Vagina (tissue), 2 donors: Measurements from ENCODE around the gene EARS2.

Experiments
- POLR2A ChIP-seq, 2 donors: fragments of 450-650 bp; IDR thresholded peaks; one replicate each; pipeline ENCODE4 v1.6.1; 2017; ENCODE audit warnings: antibody characterized with exemption in 2 of 2, mild to moderate bottlenecking in 2 of 2, moderate library complexity in 2 of 2
- POLR2AphosphoS5 ChIP-seq, 2 donors: sonication (generic); formaldehyde crosslinking; IDR thresholded peaks; one replicate each; pipeline ENCODE4 v1.9.0; 2017; ENCODE audit warnings: antibody characterized with exemption in 2 of 2, mild to moderate bottlenecking in 2 of 2, low read depth in 1 of 2; ENCODE audit not compliant: insufficient read depth in 1 of 2
- TF ChIP-seq, protein P1 (sequence below), 3 experiments: fragments of 450-650 bp in 2 of 3; fragments of 200-600 bp in 1 of 3; sonication (generic) in 1 of 3; IDR thresholded peaks; one replicate each; pipeline ENCODE4 v1.5.1; 2017 to 2019; ENCODE audit warnings: antibody characterized with exemption in 3 of 3, mild to moderate bottlenecking in 2 of 3, moderate library complexity in 2 of 3

GRCh38 chr16:23564575-23565363, 7.6 kb upstream of the EARS2 start:
- TF ChIP-seq POLR2AphosphoS5 (IDR thresholded peaks at IDR 0.05; ENCODE audit: insufficient read depth in 1 of 2, low read depth in 1 of 2) (no peak), POLR2A (IDR thresholded peaks at IDR 0.05) (no peak)
- TF ChIP-seq, protein P1, sequence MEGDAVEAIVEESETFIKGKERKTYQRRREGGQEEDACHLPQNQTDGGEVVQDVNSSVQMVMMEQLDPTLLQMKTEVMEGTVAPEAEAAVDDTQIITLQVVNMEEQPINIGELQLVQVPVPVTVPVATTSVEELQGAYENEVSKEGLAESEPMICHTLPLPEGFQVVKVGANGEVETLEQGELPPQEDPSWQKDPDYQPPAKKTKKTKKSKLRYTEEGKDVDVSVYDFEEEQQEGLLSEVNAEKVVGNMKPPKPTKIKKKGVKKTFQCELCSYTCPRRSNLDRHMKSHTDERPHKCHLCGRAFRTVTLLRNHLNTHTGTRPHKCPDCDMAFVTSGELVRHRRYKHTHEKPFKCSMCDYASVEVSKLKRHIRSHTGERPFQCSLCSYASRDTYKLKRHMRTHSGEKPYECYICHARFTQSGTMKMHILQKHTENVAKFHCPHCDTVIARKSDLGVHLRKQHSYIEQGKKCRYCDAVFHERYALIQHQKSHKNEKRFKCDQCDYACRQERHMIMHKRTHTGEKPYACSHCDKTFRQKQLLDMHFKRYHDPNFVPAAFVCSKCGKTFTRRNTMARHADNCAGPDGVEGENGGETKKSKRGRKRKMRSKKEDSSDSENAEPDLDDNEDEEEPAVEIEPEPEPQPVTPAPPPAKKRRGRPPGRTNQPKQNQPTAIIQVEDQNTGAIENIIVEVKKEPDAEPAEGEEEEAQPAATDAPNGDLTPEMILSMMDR (IDR thresholded peaks at IDR 0.05) = no peak
